Measurements from ENCODE around the gene SGPL1.

DNA sequence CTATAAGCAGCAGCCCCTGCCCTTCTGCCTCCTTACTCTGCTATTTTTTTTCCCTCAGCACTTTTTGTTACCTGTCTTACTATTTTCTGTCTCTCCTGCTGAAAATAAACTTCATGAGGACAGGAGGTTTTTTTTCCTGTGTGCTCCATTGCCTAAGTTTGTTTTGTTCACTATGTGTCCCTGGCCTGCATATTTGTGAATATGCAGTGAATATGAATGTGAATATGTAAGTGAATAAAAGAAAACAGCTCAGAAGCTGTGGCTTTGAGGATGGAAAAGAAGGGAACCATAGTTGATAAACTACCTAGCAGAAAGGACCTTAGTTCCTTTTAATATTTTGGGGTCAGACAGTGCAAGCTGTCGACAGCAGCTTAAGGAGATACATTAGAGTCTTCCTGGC lies 37.7 kb downstream of the SGPL1 start:
- TF ChIP-seq, protein P1, sequence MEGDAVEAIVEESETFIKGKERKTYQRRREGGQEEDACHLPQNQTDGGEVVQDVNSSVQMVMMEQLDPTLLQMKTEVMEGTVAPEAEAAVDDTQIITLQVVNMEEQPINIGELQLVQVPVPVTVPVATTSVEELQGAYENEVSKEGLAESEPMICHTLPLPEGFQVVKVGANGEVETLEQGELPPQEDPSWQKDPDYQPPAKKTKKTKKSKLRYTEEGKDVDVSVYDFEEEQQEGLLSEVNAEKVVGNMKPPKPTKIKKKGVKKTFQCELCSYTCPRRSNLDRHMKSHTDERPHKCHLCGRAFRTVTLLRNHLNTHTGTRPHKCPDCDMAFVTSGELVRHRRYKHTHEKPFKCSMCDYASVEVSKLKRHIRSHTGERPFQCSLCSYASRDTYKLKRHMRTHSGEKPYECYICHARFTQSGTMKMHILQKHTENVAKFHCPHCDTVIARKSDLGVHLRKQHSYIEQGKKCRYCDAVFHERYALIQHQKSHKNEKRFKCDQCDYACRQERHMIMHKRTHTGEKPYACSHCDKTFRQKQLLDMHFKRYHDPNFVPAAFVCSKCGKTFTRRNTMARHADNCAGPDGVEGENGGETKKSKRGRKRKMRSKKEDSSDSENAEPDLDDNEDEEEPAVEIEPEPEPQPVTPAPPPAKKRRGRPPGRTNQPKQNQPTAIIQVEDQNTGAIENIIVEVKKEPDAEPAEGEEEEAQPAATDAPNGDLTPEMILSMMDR (IDR thresholded peaks at IDR 0.05) = no peak
- TF ChIP-seq POLR2AphosphoS5 (IDR thresholded peaks at IDR 0.05) = no peak
- no peak for TF ChIP-seq EP300 (IDR thresholded peaks at IDR 0.05; ENCODE audit: low read depth)
